ENCODE results near the gene PTGES3.

- TF ChIP-seq CTCF (IDR thresholded peaks at IDR 0.05) (peak in 1 of 3 donors; percentile 36), POLR2A (IDR thresholded peaks at IDR 0.05) (no peak)
Observed at GRCh38 chr12:56636675-56637540, 51.2 kb downstream of the PTGES3 start.

Data from lower leg skin (tissue), 3 donors.